NB4 (cell line): ENCODE measurements around the gene CHCHD3.

Experiments used
- POLR2A ChIP-seq: IDR thresholded peaks from 2 replicates; pipeline ENCODE4 v1.6.1; 2011; ENCODE audit warnings: mild to moderate bottlenecking; ENCODE audit not compliant: insufficient read length; ENCODE audit errors: extremely low read depth
- TF ChIP-seq, protein P1 (sequence below): IDR thresholded peaks from one replicate; pipeline ENCODE4 v1.5.1; 2012; ENCODE audit warnings: low read depth, low read length

DNA sequence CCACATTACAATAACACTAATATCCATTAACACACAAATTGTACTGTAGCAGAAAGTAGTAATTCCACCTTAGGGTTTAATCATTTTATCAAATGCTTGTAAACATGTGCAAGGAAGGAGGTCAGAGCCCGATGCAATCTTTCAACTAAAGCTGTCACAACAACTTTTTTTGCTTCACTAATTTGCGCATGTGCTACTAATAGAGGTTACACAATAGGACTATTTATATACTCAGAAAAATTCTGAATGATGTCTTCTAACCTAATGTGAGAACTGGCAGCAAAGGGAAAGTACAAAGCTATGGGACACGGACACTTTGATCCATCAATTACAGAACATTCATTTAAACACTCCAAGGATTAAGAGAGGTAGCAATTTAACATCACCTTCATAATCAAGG is 244.4 kb downstream of the CHCHD3 start:
- no peak for TF ChIP-seq POLR2A
- TF ChIP-seq, protein P1, sequence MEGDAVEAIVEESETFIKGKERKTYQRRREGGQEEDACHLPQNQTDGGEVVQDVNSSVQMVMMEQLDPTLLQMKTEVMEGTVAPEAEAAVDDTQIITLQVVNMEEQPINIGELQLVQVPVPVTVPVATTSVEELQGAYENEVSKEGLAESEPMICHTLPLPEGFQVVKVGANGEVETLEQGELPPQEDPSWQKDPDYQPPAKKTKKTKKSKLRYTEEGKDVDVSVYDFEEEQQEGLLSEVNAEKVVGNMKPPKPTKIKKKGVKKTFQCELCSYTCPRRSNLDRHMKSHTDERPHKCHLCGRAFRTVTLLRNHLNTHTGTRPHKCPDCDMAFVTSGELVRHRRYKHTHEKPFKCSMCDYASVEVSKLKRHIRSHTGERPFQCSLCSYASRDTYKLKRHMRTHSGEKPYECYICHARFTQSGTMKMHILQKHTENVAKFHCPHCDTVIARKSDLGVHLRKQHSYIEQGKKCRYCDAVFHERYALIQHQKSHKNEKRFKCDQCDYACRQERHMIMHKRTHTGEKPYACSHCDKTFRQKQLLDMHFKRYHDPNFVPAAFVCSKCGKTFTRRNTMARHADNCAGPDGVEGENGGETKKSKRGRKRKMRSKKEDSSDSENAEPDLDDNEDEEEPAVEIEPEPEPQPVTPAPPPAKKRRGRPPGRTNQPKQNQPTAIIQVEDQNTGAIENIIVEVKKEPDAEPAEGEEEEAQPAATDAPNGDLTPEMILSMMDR, result no peak
